HG02981 (cell line): Measurements from ENCODE around the gene BEGAIN.

Experiments
- ATAC-seq: cut with Tn5 transposase; IDR thresholded peaks from one replicate; pipeline ENCODE4 v1.9.1; 2021; ENCODE audit warnings: mild to moderate bottlenecking, moderate library complexity; ENCODE audit not compliant: unreplicated experiment

BEGAIN gene

GRCh38 chr14:100602621-100603230, 15.5 kb upstream of the BEGAIN start:
- no peak for ATAC-seq

GRCh38 chr14:100601914-100602313, 14.7 kb upstream of the BEGAIN start:
- ATAC-seq: no peak

GRCh38 chr14:100601064-100601463, 13.8 kb upstream of the BEGAIN start:
- no peak for ATAC-seq

GRCh38 chr14:100599981-100600380, 12.8 kb upstream of the BEGAIN start:
- no peak for ATAC-seq

- ATAC-seq: no peak
Observed at GRCh38 chr14:100594625-100594951, 7.4 kb upstream of the BEGAIN start.

GRCh38 chr14:100593751-100594624, 6.8 kb upstream of the BEGAIN start:
- ATAC-seq: no peak

GRCh38 chr14:100592972-100593371, 5.8 kb upstream of the BEGAIN start:
- ATAC-seq: no peak

- ATAC-seq: no peak
Observed at GRCh38 chr14:100592461-100592891, 5.3 kb upstream of the BEGAIN start.

- no peak for ATAC-seq
Observed at GRCh38 chr14:100591453-100592371, 4.5 kb upstream of the BEGAIN start.

- no peak for ATAC-seq
Observed at GRCh38 chr14:100590726-100591452, 3.7 kb upstream of the BEGAIN start.

GRCh38 chr14:100589760-100590469, 2.7 kb upstream of the BEGAIN start:
- no peak for ATAC-seq

GRCh38 chr14:100589071-100589759, 2.0 kb upstream of the BEGAIN start:
- ATAC-seq: no peak

GRCh38 chr14:100588671-100589070, 1.5 kb upstream of the BEGAIN start:
- ATAC-seq: no peak

- no peak for ATAC-seq
Observed at GRCh38 chr14:100587763-100588411, 670 bp upstream of the BEGAIN start.

- no peak for ATAC-seq
Observed at GRCh38 chr14:100586403-100587085, 673 bp downstream of the BEGAIN start.

- no peak for ATAC-seq
Observed at GRCh38 chr14:100586153-100586402, 1.1 kb downstream of the BEGAIN start.

- no peak for ATAC-seq
Observed at GRCh38 chr14:100585448-100586152, 1.6 kb downstream of the BEGAIN start.
